GM18951 (cell line): ENCODE measurements around the gene NAPSA.
A peak's percentile ranks its signal among the peaks of the same experiment; 100 is the strongest.

Experiments
- POLR2A ChIP-seq: IDR thresholded peaks from 4 replicates; pipeline ENCODE4 v1.6.1; 2011; ENCODE audit warnings: mild to moderate bottlenecking; ENCODE audit not compliant: insufficient read length, insufficient read depth; ENCODE audit errors: extremely low read depth
- in situ Hi-C: fragments of 300-500 bp; cut with MboI; formaldehyde crosslinking; loops from one replicate; pipeline ENCODE4 v1.12.0; 2022; ENCODE audit warnings: low sequenced_read_pairs, mixed read lengths, inconsistent platforms; ENCODE audit not compliant: unreplicated experiment

The NAPSA gene

GRCh38 chr19:50379602-50380001 lies 14.2 kb upstream of the NAPSA start:
- in situ Hi-C loops = loop anchor here (10.0 kb wide), 1 partner anchor 85 kb away; no protein-coding TSS in a partner anchor
- TF ChIP-seq POLR2A = no peak

GRCh38 chr19:50378863-50379236 lies 13.4 kb upstream of the NAPSA start:
- TF ChIP-seq POLR2A = no peak
- in situ Hi-C loops = loop anchor here (10.0 kb wide), 1 partner anchor 86 kb away; no protein-coding TSS in a partner anchor

- in situ Hi-C loops = loop anchor here (10.0 kb wide), 1 partner anchor 86 kb away; no protein-coding TSS in a partner anchor
- no peak for TF ChIP-seq POLR2A
Measured at GRCh38 chr19:50378169-50378862, 12.9 kb upstream of the NAPSA start.

GRCh38 chr19:50377517-50377916 lies 12.1 kb upstream of the NAPSA start:
- no peak for TF ChIP-seq POLR2A
- in situ Hi-C loops = loop anchor here (10.0 kb wide), 1 partner anchor 87 kb away; no protein-coding TSS in a partner anchor

GRCh38 chr19:50377051-50377461 lies 11.6 kb upstream of the NAPSA start:
- in situ Hi-C loops = loop anchor here (10.0 kb wide), 1 partner anchor 88 kb away; no protein-coding TSS in a partner anchor
- no peak for TF ChIP-seq POLR2A

GRCh38 chr19:50376166-50377050 lies 11.0 kb upstream of the NAPSA start, which contains the start of gene NR1H2:
Gene NR1H2, plus strand, starts transcription at chr19:50376457. Its CDS starts 1,149 bp downstream, at chr19:50377606.
- TF ChIP-seq POLR2A = peak; percentile 63
- in situ Hi-C loops = loop anchor here (10.0 kb wide), 1 partner anchor 88 kb away; no protein-coding TSS in a partner anchor

GRCh38 chr19:50371914-50372475 lies 6.6 kb upstream of the NAPSA start:
- in situ Hi-C loops = loop anchor here (10.0 to 25.0 kb wide), 2 partner anchors 93 to 415 kb away; partner anchors contain the start of gene ACP4
- no peak for TF ChIP-seq POLR2A

- in situ Hi-C loops = loop anchor here (25.0 kb wide), 1 partner anchor 418 kb away; the partner anchor contains the start of gene ACP4
- peak; percentile 66 for TF ChIP-seq POLR2A
Measured at GRCh38 chr19:50368649-50369570, 3.5 kb upstream of the NAPSA start.

- no peak for TF ChIP-seq POLR2A
Measured at GRCh38 chr19:50362656-50363424, 2.6 kb downstream of the NAPSA start.

GRCh38 chr19:50362030-50362412 lies 3.4 kb downstream of the NAPSA start:
- TF ChIP-seq POLR2A = no peak
- in situ Hi-C loops = loop anchor here (25.0 kb wide), 1 partner anchor 425 kb away; the partner anchor contains the start of gene ACP4

More at GRCh38 chr19:50362656-50363424, 2.6 kb downstream of the NAPSA start:
- in situ Hi-C loops = loop anchor here (25.0 kb wide), 1 partner anchor 424 kb away; the partner anchor contains the start of gene ACP4
